ENCODE measurements around the gene MST1. TPM values are rescaled to one million over a fixed set of nuclear protein-coding genes. Genes with fewer than 3 reads are reported as not detected.

MST1 gene
- 7.6 TPM for total RNA-seq

DNA sequence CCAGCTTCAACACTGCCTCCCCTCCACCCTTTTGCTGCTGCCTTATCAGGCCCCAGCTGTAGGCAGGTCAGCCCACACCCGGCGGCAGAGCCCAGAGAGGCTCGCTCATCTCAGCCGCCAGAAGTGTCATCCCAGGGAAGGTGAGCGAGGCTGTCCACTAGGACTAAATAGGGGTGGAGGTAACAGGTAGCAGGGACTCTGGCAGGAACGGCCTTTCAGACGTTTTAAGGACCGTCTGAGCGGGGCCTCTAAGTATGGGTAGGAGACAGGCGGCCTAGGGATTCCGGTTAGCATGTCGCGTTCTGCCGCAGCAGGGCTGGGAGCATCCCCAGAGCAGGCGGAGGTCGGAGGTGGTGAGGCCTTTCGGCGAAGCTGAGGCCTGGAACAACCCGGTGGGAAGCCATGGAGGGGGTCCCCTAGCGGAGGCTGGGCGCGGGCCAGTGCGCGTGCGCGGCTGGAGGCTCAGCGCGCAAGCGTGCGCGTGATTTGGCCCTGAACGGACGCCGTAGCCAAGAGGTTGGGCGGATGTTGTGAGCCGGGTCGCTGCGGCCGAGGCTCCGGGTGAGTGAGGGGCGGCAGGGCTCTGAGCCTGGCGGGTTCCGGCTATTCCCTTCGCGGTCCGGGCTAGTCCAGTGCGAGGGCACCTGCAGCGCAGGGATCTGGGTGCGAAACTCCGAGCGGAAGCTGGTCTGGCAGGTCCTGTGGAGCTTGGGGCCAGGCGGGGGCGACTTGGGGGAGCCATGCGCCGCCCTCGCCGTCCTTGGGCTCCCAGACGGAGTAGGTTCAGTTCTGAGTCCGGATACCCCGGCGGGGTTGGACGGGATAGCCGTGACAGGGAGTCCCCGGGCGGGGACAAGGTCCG is at the start of gene MST1, which contains the start of gene RNF123:
Gene MST1 (minus strand): TSS at position 429 of the 862 bp plus-strand sequence. CDS start 783 bp downstream, outside the sequence.
Gene RNF123 (plus strand): TSS at position 512 of the 862 bp plus-strand sequence. CDS start 1,609 bp downstream, outside the sequence.

GRCh38 chr3:49723628-49724551 is 34.6 kb upstream of the MST1 start, which contains the start of gene GMPPB:
Gene GMPPB (minus strand): TSS chr3:49723951. CDS start chr3:49723726, 225 bp downstream.

DNA sequence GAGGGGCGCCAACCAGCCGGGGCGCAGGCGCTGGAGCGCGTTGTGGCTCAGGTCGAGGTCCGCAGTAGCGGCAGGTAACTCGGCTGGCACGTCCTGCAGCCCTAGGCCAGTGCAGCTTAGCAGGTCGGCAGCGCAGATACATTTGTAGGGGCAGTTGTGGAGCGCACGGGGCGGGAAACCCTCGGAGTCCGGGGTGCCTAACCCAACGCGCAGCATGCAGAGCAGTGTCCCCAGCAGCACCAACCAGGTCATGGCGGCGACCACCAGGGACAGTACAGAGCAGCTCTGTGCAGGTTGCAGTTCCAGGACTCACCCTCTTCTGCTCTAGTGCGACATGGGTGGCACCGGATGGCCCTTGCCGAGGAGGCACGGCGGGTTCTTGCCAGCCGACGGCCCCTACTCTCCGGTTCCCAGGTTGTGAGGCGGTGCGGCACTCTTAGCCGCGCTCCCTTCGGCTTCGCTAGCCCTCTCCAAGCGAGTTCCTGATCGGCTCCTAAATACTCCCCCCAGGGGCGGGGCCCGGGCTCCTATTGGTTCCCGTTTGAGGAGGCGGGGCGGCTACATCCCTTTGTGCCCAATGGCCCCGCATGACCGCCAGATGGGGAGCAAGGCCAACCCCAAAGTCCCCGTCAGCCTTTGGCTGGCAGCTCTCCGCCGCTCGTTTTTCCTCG is 30.1 kb upstream of the MST1 start, which contains the start of gene AMIGO3:
Gene AMIGO3 (minus strand): TSS at position 471 of the 671 bp plus-strand sequence. CDS start 219 bp downstream, at position 252.

GRCh38 chr3:49673715-49674496 is 15.4 kb downstream of the MST1 start, which contains the start of gene APEH:
Gene APEH (plus strand): TSS chr3:49674351. CDS start chr3:49674402, 51 bp downstream.

Small RNA genes lying within 50 kb of the gene (small RNA-seq; reads per million reads assigned to genes)
- gene AMIGO3: not detected

Other genes starting within 250 kb of the MST1 start
- 33.4 TPM for gene DAG1, start 219.2 kb downstream of the MST1 start, total RNA-seq
- 11.5 TPM for gene BSN, start 135.0 kb downstream of the MST1 start, total RNA-seq
- 75.2 TPM for gene APEH, start 15.1 kb downstream of the MST1 start, total RNA-seq
- gene RNF123, start 83 bp upstream of the MST1 start, total RNA-seq: 28.6 TPM
- gene AMIGO3, start 30.2 kb upstream of the MST1 start, total RNA-seq: 0.92 TPM
- gene GMPPB, start 34.5 kb upstream of the MST1 start, total RNA-seq: 11.1 TPM
- 55.8 TPM for gene IP6K1, start 97.1 kb upstream of the MST1 start, total RNA-seq
- 0.23 TPM for gene CDHR4, start 110.4 kb upstream of the MST1 start, total RNA-seq
- 5.1 TPM for gene INKA1, start 113.8 kb upstream of the MST1 start, total RNA-seq
- 8.3 TPM for gene UBA7, start 124.5 kb upstream of the MST1 start, total RNA-seq
- 4.4 TPM for gene TRAIP, start 167.1 kb upstream of the MST1 start, total RNA-seq
- gene CAMKV, start 180.4 kb upstream of the MST1 start, total RNA-seq: 144 TPM
- 0.92 TPM for gene MST1R, start 214.4 kb upstream of the MST1 start, total RNA-seq
- 14.3 TPM for gene MON1A, start 240.3 kb upstream of the MST1 start, total RNA-seq